ENCODE data around the gene CNKSR3. TPM values are rescaled to one million over a fixed set of nuclear protein-coding genes. Genes with fewer than 3 reads are reported as not detected.

CNKSR3 gene
- total RNA-seq, 1 experiment from 2014 or later, result 5.6 TPM

- H3K56ac ChIP-seq (ENCODE audit: insufficient read length, low read depth, low read length), result no peak overlapping the region
- no peaks in the 10 kb centered on the region for H3K23me2 ChIP-seq (ENCODE audit: insufficient read length, low read depth, low read length, poor library complexity, severe bottlenecking)
- peaks cover 3 to 21% (median 6%) of the 10 kb centered on the region in 3 experiments; a peak in 5 of 7 replicates for H3K36me3 Mint-ChIP-seq (ENCODE audit: insufficient read depth in 1 of 3, low read depth in 3 of 3)
- no peak overlapping the region for H2BK20ac ChIP-seq (ENCODE audit: low read depth, low read length, poor library complexity, severe bottlenecking)
- no peak overlapping the region for H4K8ac ChIP-seq (replicated peaks; ENCODE audit: insufficient read length, low read depth, low read length)
- H3K9ac ChIP-seq (ENCODE audit: extremely low read depth, insufficient read length, low read length), result no peak overlapping the region
- no peaks in the 10 kb centered on the region for H3K27me3 ChIP-seq (ENCODE audit: insufficient read depth, low read length)
- no peak for TF ChIP-seq CTCF (conservative IDR thresholded peaks at IDR 0.05)
- H3T11ph ChIP-seq (ENCODE audit: low read length), result no peak overlapping the region
- no peak overlapping the region for H4K91ac ChIP-seq (ENCODE audit: insufficient read length, low read depth, low read length)
- H3K4me3 Mint-ChIP-seq, result no peak overlapping the region
- H3K14ac ChIP-seq (ENCODE audit: insufficient read depth, low read length), result no peak overlapping the region
- H2BK15ac ChIP-seq (ENCODE audit: low read depth, low read length), result no peak overlapping the region
- H2BK5ac ChIP-seq (ENCODE audit: insufficient read length, low read length), result no peak overlapping the region
- WGBS (ENCODE audit: extremely low coverage, insufficient read length, low lambda C conversion rate), result no CpG with 5 or more reads among the region's 1 CpG
- no peaks in the 10 kb centered on the region for H3K4me1 ChIP-seq (ENCODE audit: insufficient read depth, low read length)
- no peak overlapping the region for H3K27ac ChIP-seq (ENCODE audit: insufficient read length, low read depth, low read length)
- no peak overlapping the region for H3K4me2 ChIP-seq (ENCODE audit: insufficient read depth, insufficient read length, low read length)
- no peak overlapping the region for H2AK5ac ChIP-seq (ENCODE audit: insufficient read length, low read length)
- H3K9me3 Mint-ChIP-seq, result peaks cover 3 to 6% of the 10 kb centered on the region in 2 experiments
- H3K27ac Mint-ChIP-seq, result peak overlapping the region in 2 of 3 experiments; percentile 13 to 15; a peak in 2 of 7 replicates
- H2BK120ac ChIP-seq (ENCODE audit: low read depth, low read length, poor library complexity, severe bottlenecking), result no peak overlapping the region
- no peak overlapping the region for H4K5ac ChIP-seq (ENCODE audit: insufficient read length, low read depth, low read length)
- no peak overlapping the region for H2BK12ac ChIP-seq (ENCODE audit: insufficient read length, low read depth, low read length)
- H3K4me1 Mint-ChIP-seq, result no peaks in the 10 kb centered on the region
- H3K79me2 ChIP-seq (ENCODE audit: insufficient read depth, low read length), result 0 out of 2 replicates have a peak, but pooled peaks cover 1% of the 10 kb centered on the region
- no peak overlapping the region for H3K18ac ChIP-seq (ENCODE audit: insufficient read length, low read depth, low read length)
- H4K20me1 ChIP-seq (ENCODE audit: control insufficient read depth, insufficient read depth, insufficient read length), result no peaks in the 10 kb centered on the region
- H3K4ac ChIP-seq (ENCODE audit: low read depth, low read length), result no peak overlapping the region
- DNase-seq, result no peak
- H3K9me3 ChIP-seq (ENCODE audit: control insufficient read depth, low read depth, low read length), result no peaks in the 10 kb centered on the region
- no peaks in the 10 kb centered on the region; the same call in 1 of the 2 replicates for H3K27me3 Mint-ChIP-seq (ENCODE audit: low read depth)
- no peak overlapping the region for H2AFZ ChIP-seq (ENCODE audit: low read length)
- H3K23ac ChIP-seq (ENCODE audit: insufficient read length, low read depth, low read length), result no peak overlapping the region
- no peaks in the 10 kb centered on the region for H3K79me1 ChIP-seq (ENCODE audit: insufficient read depth, low read depth, low read length, poor library complexity, severe bottlenecking)
Measured at GRCh38 chr6:154426997-154427396, 83.5 kb downstream of the CNKSR3 start.

Data from H9 (cell line).